DOHH2 (cell line): Measurements from ENCODE around the gene EZH2.

Experiments
- H3F3A ChIP-seq: fragments of 200-600 bp; sonication (generic), shearing (Covaris generic); 2 replicates; pipeline ENCODE4 v1.6.0; 2016; ENCODE audit warnings: antibody characterized with exemption, mild to moderate bottlenecking; ENCODE audit not compliant: control insufficient read depth, insufficient read depth
- H3K27ac ChIP-seq: fragments of 200-600 bp; sonication (generic); 2 replicates; pipeline ENCODE4 v1.5.1; 2014; ENCODE audit warnings: low read depth, mild to moderate bottlenecking, low read length, moderate library complexity
- H3K27me3 ChIP-seq: fragments of 200-600 bp; sonication (generic); 2 replicates; pipeline ENCODE4 v1.6.1; 2014; ENCODE audit warnings: mild to moderate bottlenecking, low read length, mixed read lengths; ENCODE audit not compliant: control insufficient read depth
- H3K36me3 ChIP-seq: fragments of 200-600 bp; sonication (generic); 2 replicates; pipeline ENCODE4 v1.6.1; 2014; ENCODE audit warnings: mild to moderate bottlenecking, low read length, moderate library complexity, mixed read lengths; ENCODE audit not compliant: control insufficient read depth
- H3K4me1 ChIP-seq: fragments of 200-600 bp; sonication (generic); 2 replicates; pipeline ENCODE4 v1.6.1; 2014; ENCODE audit warnings: mild to moderate bottlenecking, low read length, mixed read lengths; ENCODE audit not compliant: control insufficient read depth
- H3K4me2 ChIP-seq: fragments of 200-600 bp; sonication (generic); 2 replicates; pipeline ENCODE4 v1.6.0; 2014; ENCODE audit warnings: mild to moderate bottlenecking, low read length, moderate library complexity
- H3K4me3 ChIP-seq: fragments of 200-600 bp; sonication (generic); 2 replicates; pipeline ENCODE4 v1.5.1; 2014; ENCODE audit warnings: mild to moderate bottlenecking, low read length, mixed read lengths
- H3K79me2 ChIP-seq: fragments of 200-600 bp; sonication (generic); 2 replicates; pipeline ENCODE4 v1.6.1; 2014; ENCODE audit warnings: mild to moderate bottlenecking, low read length, mixed read lengths; ENCODE audit not compliant: control insufficient read depth
- H3K9me2 ChIP-seq: fragments of 200-600 bp; sonication (generic); replicated peaks from 2 replicates; pipeline ENCODE4 v1.6.1; 2014; ENCODE audit warnings: mild to moderate bottlenecking, low read length, mixed read lengths; ENCODE audit not compliant: control insufficient read depth
- H3K9me3 ChIP-seq: fragments of 200-600 bp; sonication (generic); 2 replicates; pipeline ENCODE4 v1.6.1; 2014; ENCODE audit warnings: antibody characterized with exemption, low read length, mixed read lengths; ENCODE audit not compliant: control insufficient read depth, insufficient read depth
- H4K20me1 ChIP-seq: fragments of 200-600 bp; sonication (generic); 2 replicates; pipeline ENCODE4 v1.6.0; 2014; ENCODE audit warnings: low read depth, mild to moderate bottlenecking, antibody characterized with exemption, low read length, moderate library complexity; ENCODE audit not compliant: control insufficient read depth, insufficient read depth
- CTCF ChIP-seq: fragments of 200-600 bp; sonication (generic); IDR thresholded peaks from one replicate; pipeline ENCODE4 v1.5.1; 2014; ENCODE audit warnings: antibody characterized with exemption, mild to moderate bottlenecking, low read depth, low read length; ENCODE audit not compliant: poor library complexity, severe bottlenecking
- EZH2phosphoT487 ChIP-seq: fragments of 200-600 bp; sonication (generic); IDR thresholded peaks from 2 replicates; pipeline ENCODE4 v1.6.1; 2017; ENCODE audit warnings: borderline replicate concordance, mild to moderate bottlenecking, antibody characterized with exemption, low read length, moderate library complexity, mixed read lengths

Gene EZH2

GRCh38 chr7:148916186-148916585 is 32.1 kb upstream of the EZH2 start:
- H3K4me1 ChIP-seq: peaks cover 36% of the 10 kb centered on the region
- H3K36me3 ChIP-seq: no peaks in the 10 kb centered on the region
- TF ChIP-seq CTCF (no peak), EZH2phosphoT487 (no peak)

GRCh38 chr7:148915211-148915610 is 31.1 kb upstream of the EZH2 start:
- Histone ChIP-seq H3K27ac (no peak overlapping the region), H3K9me3 (no peaks in the 10 kb centered on the region), H3K4me1 (peaks cover 36% of the 10 kb centered on the region), H3K4me3 (peak overlapping the region; percentile 15; the same call in 1 of the 2 replicates), H4K20me1 (no peaks in the 10 kb centered on the region), H3K79me2 (no peaks in the 10 kb centered on the region), H3K4me2 (peak overlapping the region; percentile 42), H3K9me2 (no peaks in the 10 kb centered on the region), H3F3A (peaks cover 10% of the 10 kb centered on the region), H3K27me3 (peaks cover 5% of the 10 kb centered on the region), H3K36me3 (no peaks in the 10 kb centered on the region)
- TF ChIP-seq CTCF (no peak), EZH2phosphoT487 (no peak)

More at GRCh38 chr7:148916186-148916585, 32.1 kb upstream of the EZH2 start:
- H4K20me1 ChIP-seq: no peaks in the 10 kb centered on the region
- H3F3A ChIP-seq: peaks cover 10% of the 10 kb centered on the region
- no peaks in the 10 kb centered on the region for H3K9me2 ChIP-seq
- no peaks in the 10 kb centered on the region for H3K27me3 ChIP-seq
- H3K9me3 ChIP-seq: no peaks in the 10 kb centered on the region
- no peak overlapping the region for H3K4me3 ChIP-seq
- H3K4me2 ChIP-seq: no peak overlapping the region
- no peak overlapping the region for H3K27ac ChIP-seq
- H3K79me2 ChIP-seq: no peaks in the 10 kb centered on the region

DNA sequence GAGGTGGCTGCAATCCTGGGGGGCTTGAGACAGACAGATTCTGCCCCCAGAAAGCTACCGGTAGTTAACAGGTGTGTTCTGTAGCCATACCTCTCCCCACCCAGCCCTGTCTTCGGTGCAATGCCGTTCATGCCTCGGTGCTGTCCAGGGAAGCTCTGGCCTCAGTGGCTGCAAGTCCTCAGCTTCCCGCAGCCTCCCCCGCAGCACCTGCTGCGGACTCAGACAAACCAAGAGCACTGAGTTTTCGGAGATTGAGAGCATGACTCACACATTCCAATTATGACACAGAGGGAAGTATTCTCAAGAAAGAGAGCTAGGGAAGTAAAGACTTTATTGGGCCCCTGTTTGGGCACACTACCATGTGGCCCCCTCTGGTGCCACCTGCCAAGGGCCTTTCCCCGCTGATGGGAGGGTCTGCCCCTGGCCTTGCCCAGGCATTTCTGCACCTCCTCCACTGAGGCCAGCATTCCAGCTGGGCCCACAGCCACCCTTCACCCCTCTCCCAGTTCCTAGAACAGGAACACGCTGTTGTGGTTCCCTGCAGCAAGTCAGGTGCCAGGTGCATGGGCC is 30.2 kb upstream of the EZH2 start:
- Histone ChIP-seq H3K4me1 (peaks cover 36% of the 10 kb centered on the region), H3K27ac (no peak overlapping the region), H3K27me3 (peaks cover 9% of the 10 kb centered on the region), H3K9me2 (no peaks in the 10 kb centered on the region), H3K4me2 (no peak overlapping the region; the same call in 1 of the 2 replicates), H3K4me3 (no peak overlapping the region), H3K9me3 (no peaks in the 10 kb centered on the region), H3F3A (peaks cover 10% of the 10 kb centered on the region), H3K79me2 (no peaks in the 10 kb centered on the region), H4K20me1 (no peaks in the 10 kb centered on the region), H3K36me3 (no peaks in the 10 kb centered on the region)
- no peak for TF ChIP-seq EZH2phosphoT487
- TF ChIP-seq CTCF: no peak
